OCI-M2 (cell line): ENCODE results near the gene GCHFR.

ENCODE experiments used
- DNase-seq: peaks from one replicate; lab custom pipeline; 2025; ENCODE audit not compliant: unreplicated experiment; lab: John Stamatoyannopoulos, UW

The GCHFR gene

GRCh38 chr15:40763801-40764628 is at the start of gene GCHFR:
Gene GCHFR (plus strand): TSS chr15:40764068. CDS start chr15:40764181, 113 bp downstream.
- DNase-seq, result no peak

DNA sequence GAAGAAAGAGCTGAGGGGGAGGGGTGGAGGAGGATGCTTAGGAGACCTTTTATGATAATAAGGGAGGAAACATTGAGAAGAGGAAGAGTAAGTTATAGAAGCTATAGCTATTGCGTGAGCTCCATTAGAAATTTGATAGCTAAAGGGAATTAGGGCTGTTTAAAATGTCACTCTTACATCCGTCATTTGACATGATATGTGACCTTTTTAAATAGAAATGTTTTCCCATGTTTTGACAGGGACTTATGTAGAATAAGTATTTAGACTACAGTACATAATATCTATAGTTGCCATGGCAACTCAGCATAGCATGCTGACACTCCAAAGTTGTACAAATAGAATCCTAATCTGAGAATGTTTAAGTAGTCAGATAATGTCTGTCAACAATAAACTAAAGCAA is 49.7 kb upstream of the GCHFR start:
- no peak for DNase-seq

GRCh38 chr15:40716165-40716564 is 47.7 kb upstream of the GCHFR start:
- no peak for DNase-seq

DNA sequence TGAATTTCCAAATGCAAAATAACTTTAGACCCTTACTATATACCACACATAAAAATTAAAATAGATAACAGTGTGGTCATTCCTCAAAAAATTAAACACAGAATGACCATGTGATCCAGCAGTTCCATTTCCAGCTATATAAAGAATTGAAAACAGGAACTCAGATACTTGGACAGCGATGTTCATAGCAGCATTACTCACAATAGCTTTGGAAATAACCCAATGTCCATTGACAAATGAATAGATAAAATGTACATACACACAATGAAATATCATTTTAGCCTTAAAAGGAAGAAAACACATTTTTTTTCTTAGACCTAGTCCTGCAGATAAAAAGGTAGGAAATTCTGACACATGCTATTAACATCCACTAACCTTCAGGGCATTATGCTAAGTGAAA is 42.2 kb upstream of the GCHFR start:
- DNase-seq, result no peak

- DNase-seq, result no peak
Measured at GRCh38 chr15:40722354-40722753, 41.5 kb upstream of the GCHFR start.

- no peak for DNase-seq
Measured at GRCh38 chr15:40722934-40723333, 40.9 kb upstream of the GCHFR start.

DNA sequence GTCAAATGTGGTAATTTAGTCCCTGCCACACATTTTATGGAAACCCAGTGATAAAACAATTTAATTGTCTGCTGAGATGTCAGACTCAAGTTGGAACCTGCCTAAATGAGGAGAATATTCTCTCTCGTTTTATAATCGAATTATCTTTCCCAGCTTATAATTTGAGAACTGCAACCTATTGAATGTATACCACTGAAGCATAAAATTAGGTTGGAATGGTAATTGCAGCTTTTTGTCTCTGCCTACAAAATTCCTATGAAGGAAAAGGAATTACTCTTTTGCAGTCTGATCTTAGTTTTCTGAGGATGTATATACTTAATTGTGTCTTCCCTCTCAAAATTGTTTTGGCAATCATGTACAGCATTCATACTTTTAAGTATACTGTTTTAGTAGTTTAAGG is 39.9 kb upstream of the GCHFR start:
- DNase-seq, result no peak

- DNase-seq, result no peak
Measured at GRCh38 chr15:40731034-40731433, 32.8 kb upstream of the GCHFR start.

DNA sequence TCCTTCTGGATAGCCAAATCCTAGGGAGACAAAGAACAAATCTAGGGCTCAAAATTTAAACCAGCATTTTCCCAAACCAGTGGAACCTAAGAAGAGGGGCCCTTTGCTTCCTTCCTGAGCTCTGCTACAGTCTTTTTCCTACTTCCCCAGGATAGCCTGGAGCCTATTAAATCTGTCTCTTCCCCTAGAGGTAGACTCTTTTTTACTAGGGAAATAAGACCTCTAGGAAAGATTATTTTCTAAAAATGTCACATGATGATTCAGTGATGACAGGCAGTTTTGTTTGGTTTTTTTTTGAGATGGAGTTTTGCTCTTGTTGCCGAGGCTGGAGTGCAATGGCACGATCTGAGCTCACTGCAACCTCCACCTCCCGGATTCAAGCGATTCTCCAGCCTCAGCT is 27.3 kb upstream of the GCHFR start:
- DNase-seq, result no peak

DNA sequence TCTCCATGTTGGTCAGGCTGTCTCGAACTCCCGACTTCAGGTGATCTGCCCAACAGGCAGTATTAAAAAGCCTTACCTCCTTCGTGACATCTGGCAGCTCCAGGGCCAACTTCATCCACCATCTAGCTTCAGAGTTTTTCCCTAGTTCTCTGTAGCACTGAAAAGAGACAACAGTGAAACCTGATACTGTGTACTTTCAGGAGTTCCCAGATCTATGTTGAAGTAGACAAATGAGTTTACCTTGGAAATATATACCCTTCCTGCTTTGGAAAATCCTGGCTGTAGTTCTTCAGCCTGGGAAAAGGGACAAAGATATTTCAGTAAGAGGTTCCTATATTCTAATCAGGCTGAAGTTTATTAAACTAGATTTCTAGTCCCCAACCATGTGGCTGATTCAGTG is 26.8 kb upstream of the GCHFR start:
- DNase-seq, result no peak

GRCh38 chr15:40739047-40739446 is 24.8 kb upstream of the GCHFR start:
- DNase-seq, result no peak

DNA sequence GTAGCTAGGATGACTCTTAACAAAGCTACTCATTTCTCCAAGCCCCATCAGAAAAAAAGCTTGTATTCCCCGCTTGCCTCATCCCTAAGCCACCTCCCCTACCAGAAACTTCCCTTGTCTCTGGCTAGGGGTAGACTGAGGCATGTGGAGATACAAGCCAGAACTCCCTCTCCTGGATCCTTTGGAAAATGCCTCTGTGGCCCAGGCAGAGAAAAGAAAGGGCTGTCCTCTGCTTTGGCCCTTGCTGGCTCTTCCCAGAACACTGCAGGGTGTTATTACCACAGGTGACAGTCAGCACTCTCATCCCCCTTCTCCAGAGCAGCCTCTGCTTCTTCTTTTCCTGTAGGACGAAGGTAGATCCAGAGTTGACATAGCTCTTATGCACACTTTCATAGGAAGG is 24.0 kb upstream of the GCHFR start:
- no peak for DNase-seq

DNA sequence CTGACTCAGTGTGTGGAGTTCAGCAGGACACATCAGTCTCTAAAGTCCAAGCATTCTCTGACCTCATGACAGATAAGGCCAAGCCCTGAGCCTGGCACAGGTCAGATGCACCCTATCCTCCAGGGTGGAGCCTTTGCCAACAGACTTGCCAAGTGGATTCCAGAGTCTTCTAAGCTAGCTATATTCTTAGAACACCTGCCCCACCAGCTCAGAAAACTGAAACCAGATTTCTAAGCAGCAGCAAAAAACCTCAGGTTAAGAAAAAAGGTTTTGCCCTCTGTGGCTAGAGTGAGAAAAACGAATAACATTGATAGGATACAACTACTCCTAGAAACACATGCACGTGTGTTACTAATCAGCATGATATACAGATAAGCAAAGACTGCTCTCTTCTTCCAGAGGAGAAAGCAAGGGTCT is 20.4 kb upstream of the GCHFR start:
- no peak for DNase-seq

DNA sequence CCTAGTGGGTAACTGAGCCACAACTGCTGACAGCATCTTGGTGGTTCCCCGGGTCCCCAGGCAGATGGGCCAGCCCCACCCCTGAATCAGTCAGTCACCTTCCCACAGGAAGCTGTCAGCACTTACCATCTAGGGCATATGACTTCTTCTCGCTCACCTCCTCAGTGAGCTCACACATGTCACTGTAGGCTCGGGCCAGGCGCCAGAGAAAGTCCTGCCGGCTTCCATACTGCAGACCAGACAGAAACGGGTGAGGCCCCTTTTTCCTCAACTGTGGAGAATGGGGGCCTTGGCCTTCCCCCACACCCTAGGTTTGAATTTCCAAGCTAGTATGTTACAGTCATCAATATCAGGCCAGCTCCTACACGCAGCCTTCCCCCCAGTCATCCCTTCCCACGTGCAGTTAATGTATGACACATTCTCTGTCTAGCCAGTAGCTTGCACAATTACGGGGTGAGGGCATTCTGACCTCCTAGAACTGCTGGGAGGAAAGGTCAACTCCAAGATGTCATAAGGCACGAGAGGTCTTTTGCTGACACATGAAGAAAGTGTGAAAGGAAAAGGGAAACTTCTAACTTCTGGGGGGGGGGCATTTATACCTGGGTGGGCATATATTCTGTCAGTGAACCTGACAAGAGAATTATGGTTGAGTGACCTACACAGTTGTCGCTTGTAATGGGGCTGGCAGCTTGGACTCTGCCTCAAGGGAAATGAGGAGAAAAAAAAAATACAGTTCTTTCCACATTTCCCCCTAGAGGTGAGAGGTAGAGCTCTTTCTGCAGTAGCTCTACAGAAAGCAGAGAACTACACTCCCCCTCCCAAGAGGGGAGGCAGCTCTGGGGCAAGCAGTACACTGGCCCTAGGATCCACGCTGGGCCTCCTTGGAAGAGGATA is 19.7 kb upstream of the GCHFR start:
- DNase-seq, result no peak

GRCh38 chr15:40744815-40745152 is 19.1 kb upstream of the GCHFR start:
- DNase-seq, result no peak

GRCh38 chr15:40746916-40747418 is 16.9 kb upstream of the GCHFR start:
- no peak for DNase-seq

GRCh38 chr15:40747685-40748631 is 15.9 kb upstream of the GCHFR start:
- DNase-seq, result no peak

DNA sequence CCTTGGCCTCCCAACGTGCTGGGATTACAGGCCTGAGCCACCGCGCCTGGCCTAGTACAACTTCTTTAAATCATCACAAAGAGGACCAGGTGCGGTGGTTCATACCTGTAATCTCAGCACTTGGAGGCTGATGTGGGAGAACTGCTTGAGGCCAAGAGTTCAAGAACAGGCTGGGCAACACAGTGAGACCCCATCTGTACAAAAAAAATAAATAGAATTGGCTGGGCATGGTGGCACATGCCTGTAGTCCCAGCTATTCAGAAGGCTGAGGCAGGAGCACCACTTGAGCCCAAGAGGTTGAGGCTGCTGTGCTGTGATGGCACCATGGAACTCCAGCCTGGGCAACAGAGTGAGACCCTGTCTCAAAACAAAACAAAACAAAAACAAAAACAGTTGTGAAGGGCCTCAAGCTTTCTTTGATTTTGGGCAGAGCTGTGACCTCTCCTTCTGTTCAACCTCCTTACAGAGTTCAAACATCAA is 14.7 kb upstream of the GCHFR start:
- DNase-seq, result no peak

- no peak for DNase-seq
Measured at GRCh38 chr15:40750885-40751284, 13.0 kb upstream of the GCHFR start.

- no peak for DNase-seq
Measured at GRCh38 chr15:40751745-40752144, 12.1 kb upstream of the GCHFR start.

DNA sequence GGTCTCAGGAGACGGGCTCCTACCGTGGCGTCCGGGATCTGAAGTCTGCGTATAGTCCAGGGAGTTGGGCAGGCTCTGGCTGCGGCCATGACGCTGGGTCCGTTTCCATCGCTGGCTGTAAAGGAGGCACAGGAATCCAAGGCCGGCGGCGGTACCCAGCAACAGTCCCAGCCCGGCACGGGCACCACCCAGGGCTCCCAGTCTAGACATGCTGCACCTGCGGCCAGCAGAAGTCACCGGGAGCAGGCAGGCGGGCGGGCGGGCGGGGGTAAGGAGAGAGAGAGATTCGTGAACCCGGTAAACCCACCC is 9.3 kb upstream of the GCHFR start:
- DNase-seq, result no peak
